Measurements from ENCODE around the gene SAMD1. TPM values are rescaled to one million over a fixed set of nuclear protein-coding genes. Genes with fewer than 3 reads are reported as not detected.
A peak's percentile ranks its signal among the peaks of the same experiment; 100 is the strongest.

SAMD1 gene
- total and polyA plus RNA-seq, 3 donors from 2014 or later: 34.0 to 72.9 (median 50.6) TPM

DNA sequence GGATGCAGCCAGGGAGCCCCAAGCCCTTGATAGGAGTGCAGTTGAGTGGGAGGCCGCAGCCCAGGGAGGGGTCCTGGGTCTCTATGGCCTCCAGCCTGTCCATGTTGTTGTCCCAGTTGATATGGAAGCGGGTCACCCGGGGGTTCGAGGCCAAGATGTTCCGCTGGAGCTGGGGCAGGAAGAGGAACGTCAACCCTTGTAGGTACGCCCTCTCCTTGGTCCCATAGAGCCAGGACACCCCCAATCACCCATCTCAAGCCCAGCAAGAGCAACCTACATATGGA, 29.9 kb upstream of the SAMD1 start:
- WGBS, 2 donors: 86 to 90% methylated on average over 6 to 7 of the region's 7 CpGs
- intact Hi-C loops (cut with DNase I; ENCODE audit: low total_unique reads): no loop called here
- Histone ChIP-seq H3K4me3 (no peak overlapping the region), H3K36me3 (ENCODE audit: low read depth, missing control alignments) (no peaks in the 10 kb centered on the region), H3K27me3 (no peaks in the 10 kb centered on the region), H3K9me3 (no peaks in the 10 kb centered on the region), H3K4me1 (peaks cover 30% of the 10 kb centered on the region), H3K27ac (peak overlapping the region; percentile 80 to 96)
- TF ChIP-seq, protein P1, sequence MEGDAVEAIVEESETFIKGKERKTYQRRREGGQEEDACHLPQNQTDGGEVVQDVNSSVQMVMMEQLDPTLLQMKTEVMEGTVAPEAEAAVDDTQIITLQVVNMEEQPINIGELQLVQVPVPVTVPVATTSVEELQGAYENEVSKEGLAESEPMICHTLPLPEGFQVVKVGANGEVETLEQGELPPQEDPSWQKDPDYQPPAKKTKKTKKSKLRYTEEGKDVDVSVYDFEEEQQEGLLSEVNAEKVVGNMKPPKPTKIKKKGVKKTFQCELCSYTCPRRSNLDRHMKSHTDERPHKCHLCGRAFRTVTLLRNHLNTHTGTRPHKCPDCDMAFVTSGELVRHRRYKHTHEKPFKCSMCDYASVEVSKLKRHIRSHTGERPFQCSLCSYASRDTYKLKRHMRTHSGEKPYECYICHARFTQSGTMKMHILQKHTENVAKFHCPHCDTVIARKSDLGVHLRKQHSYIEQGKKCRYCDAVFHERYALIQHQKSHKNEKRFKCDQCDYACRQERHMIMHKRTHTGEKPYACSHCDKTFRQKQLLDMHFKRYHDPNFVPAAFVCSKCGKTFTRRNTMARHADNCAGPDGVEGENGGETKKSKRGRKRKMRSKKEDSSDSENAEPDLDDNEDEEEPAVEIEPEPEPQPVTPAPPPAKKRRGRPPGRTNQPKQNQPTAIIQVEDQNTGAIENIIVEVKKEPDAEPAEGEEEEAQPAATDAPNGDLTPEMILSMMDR (IDR thresholded peaks at IDR 0.05): no peak
- TF ChIP-seq POLR2A (IDR thresholded peaks at IDR 0.05): no peak
- no peak for DNase-seq

DNA sequence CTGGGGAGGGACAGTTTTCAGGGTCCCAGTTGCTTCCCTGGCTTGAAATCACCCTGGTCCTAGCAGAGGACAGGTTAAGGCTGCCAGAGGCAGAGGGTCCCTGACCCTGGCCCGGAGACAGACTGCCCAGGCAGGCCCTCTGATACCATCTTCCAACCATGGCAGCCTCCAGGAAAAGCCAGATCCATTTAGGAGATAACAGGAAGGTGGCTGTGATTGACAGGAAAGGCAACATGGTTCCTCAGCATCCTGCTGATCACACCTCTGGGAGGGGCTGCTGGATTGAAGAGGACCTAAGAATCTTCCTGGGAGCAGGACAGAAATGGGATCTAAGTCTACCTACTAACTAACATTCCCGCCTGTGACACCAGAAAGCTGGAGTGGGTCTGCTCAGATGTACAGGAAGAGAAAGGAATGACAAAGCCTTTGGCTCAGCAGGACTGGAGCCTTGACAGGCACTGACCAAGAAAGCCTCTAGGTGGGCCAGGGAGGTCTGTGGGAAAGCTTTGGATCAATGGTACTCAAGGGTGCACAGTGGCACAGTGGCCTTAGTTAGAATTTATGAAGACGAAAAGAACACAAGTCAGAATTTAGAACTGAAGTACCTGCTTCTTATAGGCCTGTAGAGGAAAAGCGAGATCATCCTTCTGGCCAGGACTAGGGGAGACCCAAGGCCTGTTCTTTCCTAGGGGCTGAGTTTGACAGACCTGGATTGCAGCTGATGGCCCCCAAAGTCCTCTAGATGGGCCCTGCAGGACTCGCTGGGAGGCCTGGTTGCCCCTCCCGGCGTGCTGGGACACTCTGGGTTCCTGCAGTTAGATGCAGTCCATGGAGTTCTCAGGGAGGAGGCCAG, 29.3 kb upstream of the SAMD1 start:
- no peaks in the 10 kb centered on the region for H3K27me3 ChIP-seq
- no peaks in the 10 kb centered on the region for H3K36me3 ChIP-seq (ENCODE audit: low read depth, missing control alignments)
- H3K4me1 ChIP-seq: peaks cover 36% of the 10 kb centered on the region
- H3K9me3 ChIP-seq: no peaks in the 10 kb centered on the region
- H3K4me3 ChIP-seq: no peak overlapping the region
- 78 to 88% methylated on average over 3 to 7 of the region's 7 CpGs for WGBS, 2 donors
- peak overlapping the region; percentile 80 to 96 for H3K27ac ChIP-seq
- DNase-seq: no peak
- TF ChIP-seq, protein P1 (IDR thresholded peaks at IDR 0.05): no peak
- intact Hi-C loops (cut with DNase I; ENCODE audit: low total_unique reads): no loop called here

DNA sequence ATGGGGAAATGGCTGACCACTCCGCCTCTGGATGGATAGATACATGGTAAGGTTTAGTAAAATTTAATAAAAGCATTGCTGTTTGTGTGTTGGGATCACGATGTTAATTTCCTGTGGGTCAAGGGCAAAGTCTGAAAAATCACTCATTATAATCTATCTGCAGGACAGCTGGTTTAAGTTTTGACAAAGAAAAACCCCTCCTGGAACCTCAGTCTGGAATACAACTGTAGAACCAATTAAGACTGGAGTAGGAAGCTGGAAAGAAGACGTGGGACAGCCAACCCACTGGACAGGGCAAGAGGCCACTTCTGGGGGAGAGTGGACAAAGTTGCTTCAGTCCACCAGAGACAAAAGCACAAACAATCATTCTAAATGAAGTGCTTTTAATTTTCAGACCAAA, 28.6 kb upstream of the SAMD1 start:
- no peak for DNase-seq
- Histone ChIP-seq H3K9me3 (no peaks in the 10 kb centered on the region), H3K27me3 (no peaks in the 10 kb centered on the region), H3K4me3 (peak overlapping the region in 1 of 2 donors; percentile 58), H3K27ac (peak overlapping the region; percentile 80 to 96), H3K4me1 (peaks cover 43% of the 10 kb centered on the region), H3K36me3 (ENCODE audit: low read depth, missing control alignments) (no peaks in the 10 kb centered on the region)
- TF ChIP-seq, protein P1 (IDR thresholded peaks at IDR 0.05): no peak
- no peak for TF ChIP-seq POLR2A (IDR thresholded peaks at IDR 0.05)
- intact Hi-C loops (cut with DNase I; ENCODE audit: low total_unique reads): no loop called here
- 6 to 12% methylated on average over 3 of the region's 3 CpGs for WGBS, 2 donors

DNA sequence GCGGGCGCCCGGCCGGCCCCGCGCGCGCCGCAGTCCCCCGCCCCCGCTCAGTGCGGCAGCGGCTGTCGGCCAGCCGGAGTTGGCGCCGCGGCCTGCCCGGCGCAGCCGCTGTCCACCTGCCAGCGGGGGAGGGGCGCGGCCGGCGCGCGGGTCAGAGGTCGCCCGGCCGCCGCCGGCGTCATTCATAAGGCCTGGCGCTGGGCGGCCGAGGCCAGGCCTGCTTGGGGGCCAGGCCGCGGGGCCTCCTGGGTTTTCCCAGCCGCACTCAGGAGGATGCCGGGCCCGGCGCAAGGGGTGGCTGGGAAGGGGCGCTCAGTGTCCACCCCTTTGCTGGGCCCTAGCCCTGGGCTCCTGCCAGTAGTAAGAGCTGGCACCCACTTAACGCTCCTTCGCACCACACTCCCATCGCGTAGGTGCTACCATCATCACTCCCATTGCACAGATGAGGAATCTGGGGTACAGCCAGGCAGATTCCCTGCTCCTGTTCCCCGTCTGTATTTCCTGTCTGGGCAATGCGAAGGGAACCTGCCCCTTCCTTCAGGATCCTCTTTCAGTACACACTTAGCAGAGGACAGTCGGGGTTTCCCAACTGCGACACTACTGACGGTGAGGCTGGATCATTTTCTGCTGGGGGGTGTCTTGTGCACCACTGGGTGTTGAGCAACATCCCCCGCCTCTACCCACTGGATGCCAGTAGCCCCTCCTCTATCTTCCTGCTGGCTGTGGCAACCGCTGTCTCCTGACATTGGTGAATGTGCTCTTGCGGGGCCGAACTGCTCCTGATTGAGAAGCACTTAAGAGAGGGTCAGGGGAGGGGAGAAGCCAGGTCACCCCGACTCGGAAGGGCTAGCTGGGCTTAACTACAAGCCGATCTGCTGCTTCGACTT, 27.9 kb upstream of the SAMD1 start:
- intact Hi-C loops (cut with DNase I; ENCODE audit: low total_unique reads): no loop called here
- peak; percentile 77 for DNase-seq
- Histone ChIP-seq H3K9me3 (no peaks in the 10 kb centered on the region), H3K27ac (peak overlapping the region; percentile 80 to 96), H3K36me3 (ENCODE audit: low read depth, missing control alignments) (no peaks in the 10 kb centered on the region), H3K27me3 (no peaks in the 10 kb centered on the region), H3K4me3 (peak overlapping the region; percentile 49 to 58), H3K4me1 (peaks cover 50% of the 10 kb centered on the region)
- 1 to 2% methylated on average over 17 to 38 of the region's 61 CpGs for WGBS, 2 donors
- TF ChIP-seq POLR2A (IDR thresholded peaks at IDR 0.05): peak; percentile 7
- TF ChIP-seq, protein P1 (IDR thresholded peaks at IDR 0.05): no peak
